ENCODE results near the gene EPB41L3. TPM values are rescaled to one million over a fixed set of nuclear protein-coding genes. Genes with fewer than 3 reads are reported as not detected.

Gene EPB41L3
- polyA plus RNA-seq, 1 donor from 2014 or later: 19.6 TPM

GRCh38 chr18:5455674-5456073 lies 88.1 kb downstream of the EPB41L3 start:
- no peaks in the 10 kb centered on the region for H3F3A ChIP-seq (ENCODE audit: insufficient read depth, low read length, poor library complexity, severe bottlenecking)
- no peaks in the 10 kb centered on the region for H3K79me2 ChIP-seq (replicated peaks; ENCODE audit: insufficient read depth, low read length)
- no peak overlapping the region for H3K4me2 ChIP-seq (ENCODE audit: low read length)
- H3K36me3 ChIP-seq (ENCODE audit: insufficient read depth, low read length): no peaks in the 10 kb centered on the region
- no peak overlapping the region for H3K9ac ChIP-seq (ENCODE audit: low read length)
- no peaks in the 10 kb centered on the region for H3K9me2 ChIP-seq (ENCODE audit: insufficient read depth, low read length)
- H2AFZ ChIP-seq (ENCODE audit: low read depth, low read length): no peak overlapping the region
- no peak overlapping the region for H3K27ac ChIP-seq (ENCODE audit: low read length)
- no peak for TF ChIP-seq EP300 (conservative IDR thresholded peaks at IDR 0.05; ENCODE audit: poor library complexity, severe bottlenecking)
- no peak for TF ChIP-seq MXI1 (conservative IDR thresholded peaks at IDR 0.05; ENCODE audit: poor library complexity, severe bottlenecking)
- no peak overlapping the region for H3K4me3 ChIP-seq (ENCODE audit: low read length)
- H3K9me3 ChIP-seq (ENCODE audit: low read length): no peaks in the 10 kb centered on the region
- H4K20me1 ChIP-seq (ENCODE audit: insufficient read depth): no peaks in the 10 kb centered on the region
- H3K27me3 ChIP-seq (ENCODE audit: insufficient read depth, low read depth, low read length): no peaks in the 10 kb centered on the region

- no peak overlapping the region for H3K9ac ChIP-seq (ENCODE audit: low read length)
- H3K4me3 ChIP-seq (ENCODE audit: low read length): no peak overlapping the region
- no peaks in the 10 kb centered on the region for H3K9me2 ChIP-seq (ENCODE audit: insufficient read depth, low read length)
- TF ChIP-seq TAF1 (IDR thresholded peaks at IDR 0.05; ENCODE audit: low read depth): no peak
- TF ChIP-seq CTCF (IDR thresholded peaks at IDR 0.05; ENCODE audit: poor library complexity, severe bottlenecking): no peak
- TF ChIP-seq EP300 (conservative IDR thresholded peaks at IDR 0.05; ENCODE audit: poor library complexity, severe bottlenecking): no peak
- TF ChIP-seq SMC3 (conservative IDR thresholded peaks at IDR 0.05; ENCODE audit: poor library complexity): no peak
- no peak for TF ChIP-seq REST (IDR thresholded peaks at IDR 0.05; ENCODE audit: borderline replicate concordance)
- TF ChIP-seq EZH2 (IDR thresholded peaks at IDR 0.05; ENCODE audit: borderline replicate concordance, insufficient read depth, low read length, poor library complexity, severe bottlenecking): no peak
- TF ChIP-seq RAD21 (conservative IDR thresholded peaks at IDR 0.05): no peak
- no peak for TF ChIP-seq MXI1 (conservative IDR thresholded peaks at IDR 0.05; ENCODE audit: poor library complexity, severe bottlenecking)
- TF ChIP-seq POLR2AphosphoS5 (IDR thresholded peaks at IDR 0.05): no peak
- H3K4me2 ChIP-seq (ENCODE audit: low read length): no peak overlapping the region
- no peaks in the 10 kb centered on the region for H4K20me1 ChIP-seq (ENCODE audit: insufficient read depth)
- H3K36me3 ChIP-seq (ENCODE audit: insufficient read depth, low read length): no peaks in the 10 kb centered on the region
- no peaks in the 10 kb centered on the region for H3K27me3 ChIP-seq (ENCODE audit: insufficient read depth, low read depth, low read length)
- no peaks in the 10 kb centered on the region for H3K79me2 ChIP-seq (replicated peaks; ENCODE audit: insufficient read depth, low read length)
- H3K9me3 ChIP-seq (ENCODE audit: low read length): no peaks in the 10 kb centered on the region
- H3F3A ChIP-seq (ENCODE audit: insufficient read depth, low read length, poor library complexity, severe bottlenecking): no peaks in the 10 kb centered on the region
- H3K27ac ChIP-seq (ENCODE audit: low read length): no peak overlapping the region
- no peak overlapping the region for H2AFZ ChIP-seq (ENCODE audit: low read depth, low read length)
Measured at GRCh38 chr18:5452943-5453443, 90.8 kb downstream of the EPB41L3 start.

Measured in neural cell (in vitro differentiated cells).